HG03103 (cell line): Measurements from ENCODE around the gene ADAP1.
A peak's percentile ranks its signal among the peaks of the same experiment; 100 is the strongest.
"Not testable (repeated sequence)": the region's sequence is repeated elsewhere in the genome, so short reads cannot be mapped to it uniquely, and the experiment has no call there.

Experiments used
- ATAC-seq: cut with Tn5 transposase; IDR thresholded peaks from one replicate; pipeline ENCODE4 v1.9.1; 2021; ENCODE audit warnings: low read depth; ENCODE audit not compliant: unreplicated experiment

Gene ADAP1

DNA sequence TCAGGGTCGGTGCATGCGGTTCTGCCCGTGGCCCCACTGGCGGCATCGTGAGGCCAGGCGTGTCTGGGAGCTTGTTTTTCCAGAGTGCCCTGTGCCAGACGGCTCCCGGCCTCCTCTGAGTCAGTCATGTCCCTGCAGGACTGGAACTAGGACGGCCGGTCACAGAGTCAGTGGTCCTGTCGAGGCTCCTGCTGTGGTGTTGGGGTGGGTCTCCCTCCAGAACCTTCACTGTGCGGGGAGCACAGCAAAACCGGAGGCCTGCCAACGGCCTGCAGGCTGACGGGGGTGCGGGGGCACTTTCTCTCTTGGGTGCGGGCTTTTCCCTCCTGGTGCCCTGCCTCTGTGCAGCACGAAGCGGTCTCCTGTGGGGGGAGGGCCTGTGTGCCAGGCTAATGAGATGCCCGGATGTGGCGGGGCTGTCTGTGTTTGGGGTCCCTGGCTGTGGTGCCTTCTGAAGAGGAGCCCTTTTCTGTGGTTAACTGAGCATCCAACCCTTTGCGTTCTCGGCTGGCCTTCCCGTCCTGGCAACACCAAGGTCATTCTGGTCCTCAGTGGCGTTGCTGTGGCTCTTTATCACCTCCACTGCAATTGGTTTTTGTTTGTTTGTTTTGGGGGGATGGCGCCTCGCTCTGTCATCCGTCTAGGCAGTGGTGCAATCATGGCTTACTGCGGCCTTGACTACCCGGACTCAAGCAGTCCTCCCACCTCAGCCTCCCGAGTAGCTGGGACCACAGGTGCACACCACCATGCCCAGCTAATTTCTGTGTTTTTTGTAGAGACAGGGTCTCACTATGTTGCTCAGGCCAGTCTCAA, 70.1 kb downstream of the ADAP1 start:
- ATAC-seq, result no peak

GRCh38 chr7:883055-884021, 71.1 kb downstream of the ADAP1 start:
- no peak for ATAC-seq

DNA sequence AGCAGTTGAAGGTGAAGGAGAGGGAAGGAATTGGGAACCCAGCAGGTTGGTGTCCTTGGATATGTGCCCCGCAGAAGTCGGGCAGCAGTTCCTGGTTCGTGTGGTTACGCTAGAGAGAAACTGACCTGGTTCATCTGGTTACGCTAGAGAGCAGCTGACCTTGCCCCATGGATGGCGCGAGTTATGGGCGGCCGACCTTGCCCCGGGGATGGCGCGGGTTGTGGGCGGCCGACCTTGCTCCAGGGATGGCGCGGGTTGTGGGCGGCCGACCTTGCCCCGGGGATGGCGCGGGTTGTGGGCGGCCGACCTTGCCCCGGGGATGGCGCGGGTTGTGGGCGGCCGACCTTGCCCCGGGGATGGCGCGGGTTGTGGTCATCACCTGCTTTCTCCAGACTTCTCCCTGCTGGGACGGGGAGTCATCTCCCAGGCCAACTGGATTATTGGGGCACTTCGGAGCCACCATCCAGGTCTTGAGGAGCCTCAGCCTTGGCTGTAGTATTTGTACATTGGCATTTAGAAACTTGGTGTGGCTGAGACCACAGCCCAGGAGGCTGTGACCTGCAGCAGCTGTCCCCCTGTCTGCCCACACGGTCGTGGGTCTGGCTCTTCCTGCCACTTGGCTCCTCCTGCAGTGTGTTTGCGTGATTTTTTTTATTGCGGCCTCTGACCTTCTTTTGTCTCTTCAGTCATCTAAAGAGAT, 72.0 kb downstream of the ADAP1 start:
- no peak for ATAC-seq

DNA sequence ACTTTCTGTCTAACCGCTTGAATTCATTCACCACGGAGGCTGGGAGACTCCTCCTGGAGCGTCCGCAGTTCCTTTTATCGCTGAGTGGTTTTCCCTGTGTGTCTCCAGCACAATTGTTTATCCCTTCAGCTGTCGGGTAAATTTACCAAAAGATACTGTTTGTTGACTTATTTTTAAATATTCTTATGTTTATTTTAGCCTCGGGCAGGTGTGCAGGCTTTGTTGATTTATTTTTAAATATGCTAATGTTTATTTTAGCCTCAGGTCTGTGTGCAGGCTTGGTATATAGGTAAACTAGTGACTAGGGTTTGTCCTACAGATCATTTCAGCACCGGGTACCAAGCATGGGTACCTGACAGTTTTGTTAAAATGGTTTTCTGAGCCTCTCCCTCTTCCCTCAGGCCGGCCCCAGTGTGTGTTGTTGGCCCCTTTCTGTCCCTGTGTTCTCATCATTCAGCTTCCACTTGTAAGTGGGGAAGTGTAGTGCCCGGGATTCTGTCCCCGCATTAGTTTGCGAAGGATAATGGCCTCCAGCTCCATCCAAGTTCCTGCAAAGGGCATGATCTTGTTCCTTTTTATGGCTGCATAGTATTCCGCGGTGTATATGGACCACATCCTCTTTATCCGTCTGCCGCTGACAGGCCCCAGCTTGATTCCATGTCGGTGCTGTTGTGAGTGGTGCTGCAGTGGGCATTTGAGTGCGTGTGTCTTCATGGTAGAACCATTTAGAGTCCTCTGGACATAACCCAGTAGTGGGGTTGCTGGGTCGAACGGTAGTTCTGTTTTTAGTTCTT, 72.8 kb downstream of the ADAP1 start:
- no peak for ATAC-seq

- ATAC-seq, result no peak
These were observed 74.0 kb downstream of the ADAP1 start for GRCh38 chr7:880450-880849.

DNA sequence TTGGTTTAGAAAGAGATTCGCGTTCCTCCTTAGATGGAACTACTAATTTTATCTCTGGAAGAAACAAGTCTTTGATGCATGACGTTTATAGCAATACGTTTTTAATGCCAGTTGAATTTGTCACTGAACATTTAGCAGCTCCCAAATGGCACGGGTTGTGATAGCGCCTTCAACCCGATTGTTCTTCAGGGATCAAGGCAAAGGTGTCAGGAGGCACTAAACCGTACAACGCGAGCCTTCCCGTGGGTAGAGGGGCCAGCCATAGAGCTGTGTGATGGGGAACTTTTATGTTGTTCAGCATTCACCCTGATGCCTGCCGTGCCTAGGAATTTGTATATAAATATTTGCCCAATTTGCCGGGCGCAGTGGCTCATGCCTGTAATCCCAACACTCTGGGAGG, 74.8 kb downstream of the ADAP1 start:
- no peak for ATAC-seq

GRCh38 chr7:879093-879492, 75.4 kb downstream of the ADAP1 start:
- ATAC-seq, result no peak

DNA sequence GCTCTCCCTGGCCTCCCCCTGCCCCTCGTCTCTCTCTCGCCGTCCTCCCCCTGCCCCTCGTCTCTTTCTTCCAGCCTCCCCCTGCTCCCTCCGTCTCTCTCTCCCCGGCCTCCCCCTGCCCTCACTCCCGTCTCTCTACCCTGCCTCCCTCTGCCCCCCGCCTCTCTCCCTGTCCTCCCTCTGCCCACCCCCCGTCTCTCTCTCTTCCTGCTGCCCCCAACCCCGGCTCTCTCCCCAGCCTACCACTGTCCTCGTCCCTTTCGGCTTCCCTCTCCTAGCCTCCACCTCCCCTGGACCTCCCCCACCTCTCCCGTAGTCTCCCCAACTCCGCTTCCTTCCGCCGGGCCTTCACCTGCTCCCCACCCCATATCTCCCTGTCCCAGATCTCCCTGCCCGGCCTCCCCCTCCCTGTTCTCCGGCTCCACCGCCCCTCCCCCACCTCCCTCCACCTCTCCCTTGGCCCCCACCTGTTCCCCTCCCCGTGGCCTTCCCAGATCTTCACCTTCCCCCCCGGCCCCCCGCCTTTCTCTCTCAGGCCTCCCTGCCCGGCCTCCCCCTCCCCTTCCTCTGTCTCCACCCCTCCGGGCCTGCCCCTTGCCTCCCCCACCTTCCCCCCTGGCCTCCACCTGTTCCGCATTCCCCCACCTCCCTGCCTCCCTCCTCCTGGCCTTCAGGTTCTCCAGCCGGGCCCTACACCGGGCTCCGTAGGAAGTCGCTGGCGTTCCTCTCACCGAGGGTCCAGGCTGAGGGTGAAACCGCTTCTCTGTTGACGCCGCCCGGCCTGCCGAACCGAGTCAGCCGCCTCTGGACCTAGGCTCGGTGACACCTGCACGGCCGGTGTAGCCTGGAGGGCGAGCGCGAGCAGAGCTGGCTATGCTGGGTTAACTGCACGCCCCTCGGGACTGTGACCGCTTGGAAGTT, 76.9 kb downstream of the ADAP1 start:
- ATAC-seq, result no peak

GRCh38 chr7:876972-877311, 77.5 kb downstream of the ADAP1 start:
- peak; percentile 13 for ATAC-seq

GRCh38 chr7:876077-876971, 78.2 kb downstream of the ADAP1 start, which contains the start of gene GET4:
Gene GET4, plus strand, starts transcription at chr7:876554. Its CDS starts 92 bp downstream, at chr7:876646.
- ATAC-seq, result peak; percentile 60

DNA sequence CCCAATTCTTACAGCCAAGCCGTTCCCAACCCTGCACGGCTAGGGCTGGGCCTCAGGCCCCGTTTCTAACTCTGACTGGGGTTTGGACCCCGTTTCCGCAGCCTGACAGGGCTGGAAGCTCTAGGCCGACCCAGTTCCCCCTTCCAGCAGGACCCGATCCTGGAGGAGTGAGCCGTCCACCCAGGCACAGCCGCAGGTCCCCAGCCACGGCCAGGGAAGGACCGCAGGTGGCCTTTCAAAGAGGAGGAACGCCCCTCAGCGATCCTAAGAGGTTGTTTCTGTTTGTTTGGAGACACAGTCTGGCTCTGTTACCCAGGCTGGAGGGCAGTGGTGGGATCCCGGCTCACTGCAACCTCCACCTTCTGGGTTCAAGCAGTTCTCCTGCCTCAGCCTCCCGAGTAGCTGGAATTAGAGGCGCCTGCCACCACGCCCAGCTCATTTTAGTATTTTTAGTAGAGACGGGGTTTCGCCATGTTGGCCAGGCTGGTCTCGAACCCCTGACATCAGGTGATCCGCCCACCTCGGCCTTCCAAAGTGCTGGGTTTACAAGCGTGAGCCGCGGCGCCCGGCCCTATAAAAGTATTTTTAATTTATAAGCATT, 78.9 kb downstream of the ADAP1 start:
- ATAC-seq, result no peak

GRCh38 chr7:875051-875450, 79.4 kb downstream of the ADAP1 start:
- no peak for ATAC-seq

DNA sequence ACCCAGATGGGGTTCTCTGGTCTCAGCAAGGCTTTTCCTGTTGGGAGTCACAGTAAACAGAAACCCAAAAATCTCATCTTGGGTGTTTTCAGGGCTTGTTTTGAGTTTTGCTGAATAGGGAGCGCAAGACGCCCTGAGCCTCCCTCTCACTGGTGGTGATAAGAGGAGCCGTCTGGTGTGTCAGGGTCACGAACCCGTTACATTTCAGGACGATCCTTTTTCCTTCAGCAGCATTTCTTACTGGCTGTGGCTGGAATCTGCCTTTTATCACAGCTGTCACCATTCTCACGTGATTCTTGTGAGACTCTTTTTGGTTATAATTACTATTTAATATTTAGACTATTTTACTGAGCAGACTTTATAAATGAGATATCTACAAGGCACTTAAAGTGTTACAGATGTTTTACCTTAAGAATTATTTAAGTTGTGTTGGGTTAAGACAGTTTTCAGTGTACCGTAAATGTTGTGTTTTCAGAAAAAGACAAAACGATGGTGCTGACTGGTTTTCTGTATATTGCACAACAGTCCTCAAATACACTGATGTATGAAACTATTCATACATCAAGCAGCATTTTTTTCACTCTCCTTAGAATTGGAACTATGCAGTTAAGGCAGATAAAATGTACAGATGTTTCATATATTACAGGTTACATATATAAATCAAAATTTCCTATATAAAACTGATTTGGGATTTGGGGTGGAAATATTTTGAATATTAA, 80.3 kb downstream of the ADAP1 start:
- ATAC-seq, result no peak

GRCh38 chr7:873367-874002, 81.0 kb downstream of the ADAP1 start:
- no peak for ATAC-seq

DNA sequence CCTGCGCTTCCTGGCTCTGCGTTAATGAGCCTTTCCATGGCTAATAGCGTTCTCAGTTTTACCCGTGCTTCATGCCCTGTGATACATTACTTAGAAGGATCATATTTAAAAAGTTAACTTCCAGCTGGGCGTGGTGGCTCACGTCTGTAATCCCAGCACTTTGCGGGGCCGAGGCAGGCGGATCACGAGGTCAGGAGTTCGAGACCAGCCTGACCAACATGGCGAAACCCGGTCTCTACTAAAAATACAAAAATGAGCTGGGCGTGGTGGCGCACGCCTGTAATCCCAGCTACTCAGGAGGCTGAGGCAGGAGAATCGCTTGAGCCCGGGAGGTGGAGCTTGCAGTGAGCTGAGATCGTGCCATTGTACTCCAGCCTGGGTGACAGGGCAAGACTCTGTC, 81.8 kb downstream of the ADAP1 start:
- not testable (repeated sequence) for ATAC-seq

DNA sequence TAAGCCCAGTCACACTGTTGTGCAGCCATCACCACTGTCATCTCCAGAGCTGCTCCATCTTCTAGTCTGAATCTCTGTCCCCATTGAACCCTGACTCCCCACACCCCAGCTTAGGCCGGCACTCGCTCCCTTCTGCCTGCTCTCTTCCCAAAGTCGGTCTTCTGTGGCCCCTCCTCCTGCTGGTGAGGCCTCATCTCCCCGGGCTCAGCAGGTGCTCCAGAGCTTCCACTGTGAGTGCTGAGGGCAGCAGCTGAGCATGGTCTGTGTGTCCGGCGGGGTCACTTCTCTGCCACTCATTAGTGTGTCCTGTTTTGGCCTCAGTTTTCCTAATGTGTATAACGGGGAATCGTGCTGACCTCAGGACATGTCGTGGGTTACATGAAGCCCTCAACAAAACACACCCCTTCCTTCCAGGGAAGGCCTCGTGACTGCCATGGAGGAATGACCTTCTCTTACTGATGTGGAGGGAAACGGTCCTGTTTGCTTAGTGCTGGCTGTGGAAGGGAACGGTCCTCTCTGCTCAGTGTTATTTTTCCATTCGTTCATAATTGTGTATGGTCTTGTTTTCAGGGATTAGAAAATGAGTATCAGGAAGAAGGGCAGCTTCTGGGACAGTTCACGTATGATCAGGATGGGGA, 82.5 kb downstream of the ADAP1 start:
- ATAC-seq, result no peak
